Loucy (cell line): ENCODE data around the gene PLAAT2.
"Not testable (repeated sequence)": the region's sequence is repeated elsewhere in the genome, so short reads cannot be mapped to it uniquely, and the experiment has no call there.

Experiments used
- H2AFZ ChIP-seq: fragments of 200-600 bp; sonication (generic); 2 replicates; pipeline ENCODE4 v1.6.0; 2016; ENCODE audit warnings: antibody characterized with exemption, mild to moderate bottlenecking, low read length, moderate library complexity
- H3F3A ChIP-seq: fragments of 200-600 bp; 2 replicates; pipeline ENCODE4 v1.6.0; 2016; ENCODE audit warnings: antibody characterized with exemption, low read depth, mild to moderate bottlenecking
- H3K27me3 ChIP-seq: fragments of 200-600 bp; sonication (generic); 2 replicates; pipeline ENCODE4 v1.6.1; 2014; ENCODE audit warnings: low read length, mild to moderate bottlenecking; ENCODE audit not compliant: insufficient read depth, poor library complexity, severe bottlenecking
- H3K36me3 ChIP-seq: fragments of 200-600 bp; sonication (generic); 2 replicates; pipeline ENCODE4 v1.6.1; 2016; ENCODE audit warnings: low read length; ENCODE audit not compliant: insufficient read depth
- H3K4me1 ChIP-seq: fragments of 200-600 bp; sonication (generic); 2 replicates; pipeline ENCODE4 v1.5.1; 2014; ENCODE audit warnings: low read length, mild to moderate bottlenecking; ENCODE audit not compliant: insufficient read depth, poor library complexity, severe bottlenecking
- H3K4me2 ChIP-seq: fragments of 200-600 bp; sonication (generic); 2 replicates; pipeline ENCODE4 v1.6.0; 2014; ENCODE audit warnings: antibody characterized with exemption, low read length, low read depth, mild to moderate bottlenecking; ENCODE audit not compliant: poor library complexity, severe bottlenecking
- H3K4me3 ChIP-seq: fragments of 200-600 bp; sonication (generic); 2 replicates; pipeline ENCODE4 v1.5.1; 2014; ENCODE audit warnings: low read length, mild to moderate bottlenecking, mixed read lengths; ENCODE audit not compliant: poor library complexity, severe bottlenecking
- H3K79me2 ChIP-seq: fragments of 200-600 bp; sonication (generic); 2 replicates; pipeline ENCODE4 v1.6.1; 2014; ENCODE audit warnings: low read length; ENCODE audit not compliant: insufficient read depth
- H3K9ac ChIP-seq: fragments of 200-600 bp; sonication (generic); 2 replicates; pipeline ENCODE4 v1.6.0; 2014; ENCODE audit warnings: mild to moderate bottlenecking, low read depth, low read length, moderate library complexity; ENCODE audit not compliant: poor library complexity, severe bottlenecking
- H3K9me2 ChIP-seq: fragments of 200-600 bp; sonication (generic); replicated peaks from 2 replicates; pipeline ENCODE4 v1.6.1; 2016; ENCODE audit warnings: low read depth, low read length, mixed read lengths
- H3K9me3 ChIP-seq: fragments of 200-600 bp; sonication (generic); 2 replicates; pipeline ENCODE4 v1.6.1; 2014; ENCODE audit warnings: mild to moderate bottlenecking, antibody characterized with exemption, low read length, low read depth; ENCODE audit not compliant: insufficient read depth
- H4K20me1 ChIP-seq: fragments of 200-600 bp; sonication (generic); 2 replicates; pipeline ENCODE4 v1.6.0; 2014; ENCODE audit warnings: antibody characterized with exemption, low read length, mild to moderate bottlenecking; ENCODE audit not compliant: insufficient read depth, poor library complexity, severe bottlenecking
- EZH2phosphoT487 ChIP-seq: fragments of 200-600 bp; IDR thresholded peaks from 2 replicates; pipeline ENCODE4 v1.6.1; 2018; ENCODE audit warnings: antibody characterized with exemption, mild to moderate bottlenecking, moderate library complexity, borderline replicate concordance
- TF ChIP-seq, protein P1 (sequence below): fragments of 200-600 bp; sonication (generic); conservative IDR thresholded peaks from 2 replicates; pipeline ENCODE4 v1.5.1; 2014; ENCODE audit warnings: mild to moderate bottlenecking, antibody characterized with exemption, low read length

Gene PLAAT2

DNA sequence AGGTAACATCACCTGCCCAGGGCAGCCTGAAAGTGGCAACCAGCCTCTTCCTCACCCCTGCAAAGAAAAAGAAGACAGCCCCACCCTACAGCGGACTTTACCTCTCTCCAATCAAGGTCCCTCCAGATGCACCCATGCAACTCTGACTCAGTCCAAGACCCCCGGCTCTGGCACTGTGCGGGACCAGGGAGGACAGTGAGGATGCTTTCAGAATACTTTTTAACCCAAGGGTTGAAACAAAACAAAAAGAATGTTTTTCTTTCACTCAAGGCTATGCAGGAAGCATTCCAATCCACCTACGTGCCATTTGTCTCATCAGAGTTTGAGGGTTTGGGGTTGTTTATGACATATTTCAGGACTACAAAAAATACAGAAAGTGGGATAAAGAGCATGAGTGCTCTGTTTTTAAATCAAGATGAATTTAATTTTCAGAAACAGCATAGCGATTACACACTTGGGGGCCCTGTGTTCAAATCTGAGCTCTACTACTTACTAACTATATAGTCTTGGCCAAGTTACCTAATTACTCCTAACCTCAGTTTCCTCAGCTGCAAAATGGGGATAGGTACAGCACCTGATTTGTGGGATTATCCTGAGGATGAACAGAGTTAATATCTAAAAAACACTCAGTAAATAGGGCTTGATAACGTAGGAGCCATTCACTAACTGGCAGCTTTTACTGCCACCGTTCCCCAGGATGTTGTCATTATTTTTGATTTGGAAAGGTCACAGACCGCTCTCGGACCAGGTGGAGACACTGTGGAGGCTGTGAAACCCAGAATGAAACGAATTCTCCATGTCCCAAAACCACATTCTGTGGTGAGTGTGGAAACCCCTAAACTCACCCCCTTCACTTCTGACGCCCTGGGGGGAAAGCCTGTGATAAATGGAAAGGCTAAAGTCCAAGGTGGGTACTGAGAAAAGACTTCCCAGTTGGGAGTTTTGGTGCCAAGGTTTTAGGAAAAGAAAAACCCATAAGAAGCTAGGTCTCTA, 45.5 kb upstream of the PLAAT2 start:
- Histone ChIP-seq H3K9me3 (no peaks in the 10 kb centered on the region), H3K27me3 (no peaks in the 10 kb centered on the region), H2AFZ (no peak overlapping the region), H3F3A (no peaks in the 10 kb centered on the region), H3K79me2 (no peaks in the 10 kb centered on the region), H3K4me2 (no peak overlapping the region), H3K9me2 (no peaks in the 10 kb centered on the region), H3K4me3 (no peak overlapping the region), H3K4me1 (no peaks in the 10 kb centered on the region), H3K36me3 (no peaks in the 10 kb centered on the region), H3K9ac (no peak overlapping the region), H4K20me1 (no peaks in the 10 kb centered on the region)
- TF ChIP-seq EZH2phosphoT487 = no peak
- TF ChIP-seq, protein P1, sequence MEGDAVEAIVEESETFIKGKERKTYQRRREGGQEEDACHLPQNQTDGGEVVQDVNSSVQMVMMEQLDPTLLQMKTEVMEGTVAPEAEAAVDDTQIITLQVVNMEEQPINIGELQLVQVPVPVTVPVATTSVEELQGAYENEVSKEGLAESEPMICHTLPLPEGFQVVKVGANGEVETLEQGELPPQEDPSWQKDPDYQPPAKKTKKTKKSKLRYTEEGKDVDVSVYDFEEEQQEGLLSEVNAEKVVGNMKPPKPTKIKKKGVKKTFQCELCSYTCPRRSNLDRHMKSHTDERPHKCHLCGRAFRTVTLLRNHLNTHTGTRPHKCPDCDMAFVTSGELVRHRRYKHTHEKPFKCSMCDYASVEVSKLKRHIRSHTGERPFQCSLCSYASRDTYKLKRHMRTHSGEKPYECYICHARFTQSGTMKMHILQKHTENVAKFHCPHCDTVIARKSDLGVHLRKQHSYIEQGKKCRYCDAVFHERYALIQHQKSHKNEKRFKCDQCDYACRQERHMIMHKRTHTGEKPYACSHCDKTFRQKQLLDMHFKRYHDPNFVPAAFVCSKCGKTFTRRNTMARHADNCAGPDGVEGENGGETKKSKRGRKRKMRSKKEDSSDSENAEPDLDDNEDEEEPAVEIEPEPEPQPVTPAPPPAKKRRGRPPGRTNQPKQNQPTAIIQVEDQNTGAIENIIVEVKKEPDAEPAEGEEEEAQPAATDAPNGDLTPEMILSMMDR = no peak

DNA sequence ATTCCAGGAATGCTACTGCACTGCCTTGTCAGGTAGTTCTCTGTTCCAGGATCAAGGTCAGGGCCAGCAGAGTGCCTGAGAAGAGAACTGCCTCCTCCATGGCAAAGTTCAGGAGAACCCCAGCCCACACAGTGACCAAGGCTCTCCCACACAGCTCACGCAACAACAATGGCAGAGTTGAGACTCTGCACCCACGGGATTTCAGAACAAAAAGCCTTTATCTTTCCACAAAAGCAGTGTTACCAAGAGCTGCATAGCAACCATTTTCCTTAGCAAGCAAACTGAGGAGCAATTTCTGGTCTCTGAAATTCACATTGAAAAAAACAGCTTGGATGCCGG, 40.0 kb upstream of the PLAAT2 start:
- H3K36me3 ChIP-seq = no peaks in the 10 kb centered on the region
- H3K9me2 ChIP-seq = no peaks in the 10 kb centered on the region
- no peak overlapping the region for H3K4me2 ChIP-seq

GRCh38 chr11:63602290-63603179, 39.4 kb upstream of the PLAAT2 start:
- not testable (repeated sequence) for H3K9me2 ChIP-seq, H3K36me3 ChIP-seq, H2AFZ ChIP-seq, H3K9me3 ChIP-seq, H3K27me3 ChIP-seq, H3K9ac ChIP-seq, H3F3A ChIP-seq, H3K4me3 ChIP-seq, H3K4me2 ChIP-seq, H4K20me1 ChIP-seq, H3K4me1 ChIP-seq, H3K79me2 ChIP-seq

More for the DNA sequence above, 40.0 kb upstream of the PLAAT2 start:
- Histone ChIP-seq H3K27me3 (no peaks in the 10 kb centered on the region), H3K9ac (no peak overlapping the region), H2AFZ (no peak overlapping the region), H3K4me1 (no peaks in the 10 kb centered on the region), H3K79me2 (no peaks in the 10 kb centered on the region), H4K20me1 (no peaks in the 10 kb centered on the region), H3K9me3 (no peaks in the 10 kb centered on the region), H3F3A (no peaks in the 10 kb centered on the region), H3K4me3 (no peak overlapping the region)
- TF ChIP-seq, protein P1 = no peak
- TF ChIP-seq EZH2phosphoT487 = no peak
